Stromal cell of bone marrow (primary cell): Measurements from ENCODE around the gene HNRNPF.
"Not testable (repeated sequence)": the region's sequence is repeated elsewhere in the genome, so short reads cannot be mapped to it uniquely, and the experiment has no call there.

Experiments used
- DNase-seq: peaks from one replicate; pipeline ENCODE4 v3.0.0-alpha.2; 2012; ENCODE audit warnings: low read depth

HNRNPF gene

GRCh38 chr10:43396928-43397624 lies 11.9 kb downstream of the HNRNPF start:
- DNase-seq = no peak

- DNase-seq = no peak
Observed at GRCh38 chr10:43396061-43396927, 12.7 kb downstream of the HNRNPF start.

- DNase-seq = no peak
Observed at GRCh38 chr10:43395571-43396060, 13.4 kb downstream of the HNRNPF start.

GRCh38 chr10:43394868-43395267 lies 14.1 kb downstream of the HNRNPF start:
- DNase-seq = no peak

- no peak for DNase-seq
Observed at GRCh38 chr10:43393606-43394360, 15.2 kb downstream of the HNRNPF start.

GRCh38 chr10:43393186-43393585 lies 15.8 kb downstream of the HNRNPF start:
- DNase-seq = not testable (repeated sequence)

GRCh38 chr10:43392748-43393147 lies 16.2 kb downstream of the HNRNPF start:
- no peak for DNase-seq

- no peak for DNase-seq
Observed at GRCh38 chr10:43391496-43391895, 17.5 kb downstream of the HNRNPF start.

- no peak for DNase-seq
Observed at GRCh38 chr10:43390759-43391158, 18.2 kb downstream of the HNRNPF start.

- DNase-seq = no peak
Observed at GRCh38 chr10:43390333-43390732, 18.7 kb downstream of the HNRNPF start.

- DNase-seq = no peak
Observed at GRCh38 chr10:43389867-43390266, 19.1 kb downstream of the HNRNPF start.

GRCh38 chr10:43387678-43388032 lies 21.3 kb downstream of the HNRNPF start:
- DNase-seq = no peak

- DNase-seq = no peak
Observed at GRCh38 chr10:43386981-43387677, 21.9 kb downstream of the HNRNPF start.

GRCh38 chr10:43386549-43386948 lies 22.4 kb downstream of the HNRNPF start:
- DNase-seq = no peak

- no peak for DNase-seq
Observed at GRCh38 chr10:43385412-43386004, 23.5 kb downstream of the HNRNPF start.

- DNase-seq = no peak
Observed at GRCh38 chr10:43384252-43385221, 24.4 kb downstream of the HNRNPF start.

GRCh38 chr10:43383204-43383971 lies 25.6 kb downstream of the HNRNPF start:
- no peak for DNase-seq

- DNase-seq = no peak
Observed at GRCh38 chr10:43380610-43381222, 28.3 kb downstream of the HNRNPF start.

- no peak for DNase-seq
Observed at GRCh38 chr10:43377424-43377883, 31.5 kb downstream of the HNRNPF start.
